ENCODE results near the gene GPR137C. TPM values are rescaled to one million over a fixed set of nuclear protein-coding genes. Genes with fewer than 3 reads are reported as not detected.

Gene GPR137C
- polyA plus RNA-seq (ENCODE audit: insufficient read length in 12 of 12), result 1 to 10 TPM in 11 of 12 donors, not detected in 1; 3.6 to 6.1 (median 5.0) TPM
- long read RNA-seq, donor 1, result 0 reads
- long read RNA-seq, donor 2, result 0 reads
- long read RNA-seq, donor 3, partial matches to known transcripts, result 0 of 1 reads
- long read RNA-seq, donor 3, other reads (novel, unspliced or antisense), result 0 of 1 reads
- long read RNA-seq, donor 4, partial matches to known transcripts, result 0 of 1 reads
- long read RNA-seq, donor 4, other reads (novel, unspliced or antisense), result 0 of 1 reads
- long read RNA-seq, donor 5, partial matches to known transcripts, result 0 of 3 reads
- long read RNA-seq, donor 5, other reads (novel, unspliced or antisense), result 0 of 3 reads
- long read RNA-seq, donor 6, partial matches to known transcripts, result 0 of 1 reads
- long read RNA-seq, donor 6, other reads (novel, unspliced or antisense), result 0 of 1 reads
- long read RNA-seq, donor 7, result 0 reads
- long read RNA-seq, donor 8, partial matches to known transcripts, result 0 of 1 reads
- long read RNA-seq, donor 8, other reads (novel, unspliced or antisense), result 0 of 1 reads
- long read RNA-seq, donor 9, partial matches to known transcripts, result 0 of 2 reads
- long read RNA-seq, donor 9, other reads (novel, unspliced or antisense), result 0 of 2 reads
- long read RNA-seq, donor 10, result 0 reads
- long read RNA-seq, donor 11, result 0 reads

GRCh38 chr14:52552063-52552988 is at the start of gene GPR137C, which contains the start of gene TXNDC16:
Gene GPR137C (plus strand): TSS chr14:52552836. CDS start chr14:52553148, 312 bp downstream.
Gene TXNDC16 (minus strand): TSS chr14:52552505. CDS start chr14:52543557, 8,948 bp downstream.
- peak; percentile 99 for DNase-seq

- DNase-seq, result no peak
These were observed 39.4 kb upstream of the GPR137C start for GRCh38 chr14:52513249-52513648.

- DNase-seq, result no peak
These were observed 38.4 kb upstream of the GPR137C start for GRCh38 chr14:52514046-52514811.

- DNase-seq, result no peak
These were observed 30.6 kb upstream of the GPR137C start for GRCh38 chr14:52522033-52522432.

GRCh38 chr14:52522581-52523345 is 29.9 kb upstream of the GPR137C start:
- DNase-seq, result no peak

GRCh38 chr14:52527052-52527451 is 25.6 kb upstream of the GPR137C start:
- no peak for DNase-seq

GRCh38 chr14:52531481-52531880 is 21.2 kb upstream of the GPR137C start:
- DNase-seq, result no peak

- DNase-seq, result no peak
These were observed 16.4 kb upstream of the GPR137C start for GRCh38 chr14:52536269-52536668.

- no peak for DNase-seq
These were observed 14.0 kb upstream of the GPR137C start for GRCh38 chr14:52538623-52539022.

- no peak for DNase-seq
These were observed 6.9 kb upstream of the GPR137C start for GRCh38 chr14:52545584-52546317.

- no peak for DNase-seq
These were observed 6.3 kb upstream of the GPR137C start for GRCh38 chr14:52546318-52546670.

- DNase-seq, result no peak
These were observed 5.6 kb upstream of the GPR137C start for GRCh38 chr14:52547027-52547426.

DNA sequence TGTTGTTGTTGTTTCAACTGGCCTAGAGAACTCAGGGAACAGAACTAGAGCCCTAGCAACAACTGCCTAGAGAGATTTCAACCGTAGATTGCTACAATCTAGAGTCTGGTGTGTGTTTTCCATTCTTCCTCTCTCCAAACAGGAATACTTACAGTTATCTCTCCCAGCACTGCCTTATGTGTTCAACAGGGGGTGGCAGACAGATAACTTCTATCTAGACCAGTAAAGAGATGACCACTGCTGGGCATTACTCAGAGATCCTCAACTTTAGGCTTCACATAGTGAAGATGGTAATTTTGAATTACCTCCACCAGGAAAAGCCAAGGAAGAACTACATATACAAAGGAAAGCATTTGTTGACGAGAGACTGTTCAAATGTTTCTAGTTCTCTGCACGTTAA is 5.1 kb upstream of the GPR137C start:
- DNase-seq, result no peak

GRCh38 chr14:52550661-52551060 is 2.0 kb upstream of the GPR137C start:
- no peak for DNase-seq

DNA sequence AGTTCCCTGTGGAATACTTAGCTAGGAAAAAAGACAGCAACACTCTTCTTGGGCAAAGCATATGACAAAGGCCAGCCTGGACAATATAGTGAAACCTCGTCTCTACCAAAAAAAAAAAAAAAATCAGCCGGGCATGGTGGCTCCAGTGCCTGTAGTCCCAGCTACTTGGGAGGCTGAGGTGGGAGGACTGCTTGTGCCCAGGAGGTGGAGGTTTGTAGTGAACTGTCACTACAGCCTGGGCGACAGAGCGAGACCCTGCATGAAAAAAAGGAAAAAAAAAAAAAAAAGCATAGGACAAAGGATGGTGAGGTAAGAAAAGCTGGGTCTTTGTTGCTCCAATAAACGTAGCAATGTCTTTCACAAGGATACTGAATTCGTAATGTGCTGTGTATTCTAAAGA is 1.4 kb upstream of the GPR137C start:
- no peak for DNase-seq

DNA sequence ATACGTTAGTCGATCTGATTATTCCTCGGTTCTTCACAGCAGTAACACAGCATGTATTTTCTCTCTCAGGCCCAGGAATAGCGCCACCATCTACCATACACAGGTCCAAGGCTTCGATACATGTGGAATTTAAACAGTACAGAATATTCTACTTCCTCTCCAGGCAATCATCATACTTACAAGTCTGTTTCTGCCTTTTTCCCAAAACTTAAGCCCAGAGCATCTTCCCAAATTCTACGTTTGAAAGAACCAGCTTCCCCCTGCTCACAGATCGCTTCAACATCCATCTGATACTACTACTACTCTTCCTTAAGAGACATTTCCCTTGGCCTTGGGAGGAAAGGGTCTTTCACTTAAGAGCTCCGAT is 957 bp upstream of the GPR137C start:
- peak; percentile 58 for DNase-seq

DNA sequence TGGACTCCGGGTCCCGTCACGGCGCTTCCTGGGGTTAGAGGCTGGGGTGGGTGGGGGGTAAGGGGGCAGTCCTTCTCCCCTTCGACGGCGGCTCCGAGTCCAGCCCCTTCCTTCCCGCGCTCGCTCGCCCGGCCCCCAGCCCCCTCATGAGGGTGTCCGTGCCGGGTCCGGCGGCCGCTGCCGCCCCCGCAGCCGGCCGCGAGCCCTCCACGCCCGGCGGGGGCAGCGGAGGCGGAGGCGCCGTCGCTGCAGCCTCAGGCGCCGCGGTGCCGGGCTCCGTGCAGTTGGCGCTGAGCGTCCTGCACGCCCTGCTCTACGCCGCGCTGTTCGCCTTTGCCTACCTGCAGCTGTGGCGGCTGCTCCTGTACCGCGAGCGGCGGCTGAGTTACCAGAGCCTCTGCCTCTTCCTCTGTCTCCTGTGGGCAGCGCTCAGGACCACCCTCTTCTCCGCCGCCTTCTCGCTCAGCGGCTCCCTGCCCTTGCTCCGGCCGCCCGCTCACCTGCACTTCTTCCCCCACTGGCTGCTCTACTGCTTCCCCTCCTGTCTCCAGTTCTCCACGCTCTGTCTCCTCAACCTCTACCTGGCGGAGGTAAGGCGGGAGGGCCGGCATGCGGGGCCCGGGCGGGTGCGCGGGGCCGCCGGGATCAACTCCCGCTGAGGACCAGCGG is 500 bp downstream of the GPR137C start:
- DNase-seq, result peak; percentile 35

DNA sequence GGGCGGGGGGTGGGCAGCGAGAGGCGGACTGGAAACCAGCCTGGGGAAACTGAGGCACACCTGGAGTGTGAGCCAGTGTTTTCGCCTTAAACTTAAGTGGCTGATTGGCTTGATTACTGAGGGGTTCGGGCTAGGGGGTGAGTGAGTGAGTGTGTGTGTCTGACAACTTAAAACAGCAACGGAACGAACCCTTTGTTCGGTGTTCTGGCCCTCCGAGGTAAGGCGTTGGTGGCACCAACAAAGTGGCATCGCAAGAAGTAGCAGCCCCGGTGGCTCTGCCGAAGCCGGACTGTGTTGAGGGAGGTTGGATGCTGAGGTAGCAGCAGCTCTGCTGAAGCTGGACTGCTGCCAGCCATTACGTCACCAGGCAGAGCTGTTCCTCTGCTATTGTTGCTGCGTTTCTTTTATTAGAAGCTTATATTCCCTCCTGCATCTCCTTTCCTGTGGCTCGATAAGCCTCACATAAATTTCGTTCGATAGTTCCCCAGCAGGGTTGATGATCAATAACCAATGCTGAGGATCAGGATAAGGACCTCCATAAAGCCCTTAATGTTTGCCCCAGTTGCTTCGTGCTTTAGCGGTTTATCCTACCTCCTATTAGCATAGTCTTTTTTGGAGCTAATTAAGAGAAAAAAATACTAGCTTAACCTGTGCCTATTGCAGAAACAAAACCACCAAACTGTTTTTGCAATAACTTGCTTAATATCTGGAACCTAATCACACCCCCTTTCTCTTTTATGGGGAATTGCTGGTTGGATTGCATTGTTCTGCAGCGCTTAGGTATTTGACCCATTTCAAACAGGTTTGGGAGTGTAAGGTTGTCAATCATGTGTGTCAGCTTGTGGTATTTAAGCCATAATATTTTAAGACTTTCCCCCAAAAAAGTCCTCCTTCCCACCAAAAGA is 1.3 kb downstream of the GPR137C start:
- DNase-seq, result peak; percentile 92
